HG03139 (cell line): ENCODE measurements around the gene ATP5MC3.
A peak's percentile ranks its signal among the peaks of the same experiment; 100 is the strongest.
"Not testable (repeated sequence)": the region's sequence is repeated elsewhere in the genome, so short reads cannot be mapped to it uniquely, and the experiment has no call there.

Source experiments
- ATAC-seq: cut with Tn5 transposase; IDR thresholded peaks from one replicate; pipeline ENCODE4 v1.9.1; 2021; ENCODE audit not compliant: unreplicated experiment

The ATP5MC3 gene

DNA sequence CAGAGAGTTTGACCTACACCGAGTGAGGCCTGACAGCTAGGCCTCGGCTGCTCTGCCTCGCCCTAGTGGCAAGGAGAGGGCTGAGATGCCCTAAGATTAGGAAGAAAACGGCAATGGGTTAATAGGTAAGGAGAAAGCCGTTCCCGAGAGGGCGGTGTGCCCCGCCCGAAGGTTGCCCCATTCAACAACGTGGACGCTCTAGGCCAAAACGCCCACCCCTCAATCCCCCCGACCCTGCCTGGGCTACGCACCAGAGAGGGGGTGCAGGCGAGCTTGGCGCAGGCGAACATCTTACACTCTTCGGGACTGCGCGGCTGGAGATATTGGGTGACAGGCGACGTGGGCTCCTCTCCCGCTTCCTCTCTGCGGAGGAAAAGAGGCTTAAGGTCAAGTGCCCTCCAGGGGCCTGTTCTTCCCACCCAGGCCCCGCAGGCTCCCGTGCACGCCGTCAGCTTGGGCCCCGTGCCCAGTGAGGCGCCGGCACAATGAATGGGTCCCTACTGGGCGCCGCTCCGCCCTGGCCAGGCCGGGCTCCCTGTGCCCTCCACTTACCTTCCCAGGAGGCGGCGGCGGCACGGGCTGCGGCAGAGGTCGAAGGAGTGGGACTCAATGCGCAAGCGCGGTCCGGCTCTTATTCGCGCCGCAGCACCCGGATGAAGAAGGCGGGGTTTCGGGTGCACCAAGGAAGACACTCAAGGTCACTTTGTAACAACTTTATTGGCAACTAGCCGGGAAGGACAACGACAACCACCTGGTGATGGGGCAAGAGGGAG, at the start of gene ATP5MC3:
Gene ATP5MC3 (minus strand): TSS at position 607 of the 773 bp plus-strand sequence. CDS start 317 bp downstream, at position 290.
- ATAC-seq: peak; percentile 90

DNA sequence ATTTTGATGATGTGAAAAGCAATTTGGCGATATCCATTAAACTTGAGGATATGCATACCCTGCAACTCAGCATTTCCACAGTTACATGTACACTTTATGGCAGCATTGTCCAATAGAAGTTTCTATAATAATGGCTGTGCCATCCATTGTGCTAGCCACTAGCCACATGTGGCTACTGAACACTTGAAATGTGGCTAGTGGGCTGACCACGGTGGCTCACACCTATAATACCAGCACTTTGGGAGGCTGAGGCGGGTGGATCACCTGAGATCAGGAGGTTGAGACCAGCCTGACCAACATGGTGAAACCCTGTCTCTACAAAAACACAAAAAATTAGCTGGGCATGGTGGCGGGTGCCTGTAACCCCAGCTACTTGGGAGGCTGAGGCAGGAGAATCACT, 47.1 kb upstream of the ATP5MC3 start:
- not testable (repeated sequence) for ATAC-seq

- no peak for ATAC-seq
These were observed 46.7 kb upstream of the ATP5MC3 start for GRCh38 chr2:175228179-175228578.

GRCh38 chr2:175227393-175227792, 45.9 kb upstream of the ATP5MC3 start:
- ATAC-seq: no peak

GRCh38 chr2:175220075-175220474, 38.6 kb upstream of the ATP5MC3 start:
- ATAC-seq: no peak

GRCh38 chr2:175218551-175218950, 37.0 kb upstream of the ATP5MC3 start:
- no peak for ATAC-seq

DNA sequence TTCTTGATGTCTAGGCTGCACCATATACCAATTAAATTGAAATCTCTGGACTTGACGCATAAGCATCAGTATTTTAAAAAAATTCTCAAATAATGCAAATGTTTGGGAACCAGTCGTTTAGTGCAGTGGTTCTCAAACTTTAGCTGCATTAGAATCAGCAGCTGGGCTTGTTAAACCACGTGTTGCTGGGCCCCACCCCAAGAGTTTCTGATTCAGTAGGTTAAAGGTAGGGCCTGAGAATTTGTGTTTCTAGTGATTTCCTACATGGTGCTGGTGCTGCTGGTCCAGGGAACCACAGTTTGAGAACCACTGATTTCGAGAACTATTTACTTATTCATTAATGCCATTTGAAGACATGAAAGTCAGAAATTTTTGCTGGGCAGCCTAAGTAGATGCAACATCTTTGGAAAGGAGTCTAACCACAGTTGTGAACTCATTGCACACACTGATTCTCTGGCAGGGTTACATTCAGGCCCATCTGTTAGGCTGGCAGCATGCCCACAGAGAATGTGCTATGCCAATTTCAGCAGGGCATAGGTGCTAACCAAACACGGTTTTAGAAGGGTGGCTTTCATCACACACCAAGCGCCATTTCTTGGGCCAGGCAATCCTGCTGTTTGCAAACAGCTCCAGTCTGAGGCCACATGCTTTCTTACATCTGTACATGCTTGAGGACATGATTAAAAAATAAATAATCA, 26.4 kb upstream of the ATP5MC3 start:
- no peak for ATAC-seq

GRCh38 chr2:175206866-175207265, 25.4 kb upstream of the ATP5MC3 start:
- no peak for ATAC-seq

DNA sequence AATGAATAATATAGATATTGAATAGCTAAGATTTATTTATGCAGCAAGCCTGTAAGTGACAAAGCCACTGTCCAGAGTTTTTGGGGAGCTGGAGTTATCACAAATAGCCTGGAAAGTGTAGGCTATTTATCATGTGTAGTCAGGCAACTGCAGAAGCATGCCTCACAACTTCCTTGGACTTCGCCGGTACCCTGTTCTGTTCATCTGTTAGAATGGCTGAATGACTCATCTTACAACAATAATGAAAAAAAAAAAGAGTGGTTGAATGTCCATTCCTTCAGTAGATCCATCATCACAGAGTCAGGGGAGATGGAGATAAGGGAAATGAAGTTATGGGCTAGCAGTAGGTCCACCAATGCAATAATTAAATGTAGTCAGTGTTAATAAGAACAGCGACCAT, 24.0 kb upstream of the ATP5MC3 start:
- ATAC-seq: no peak

- peak; percentile 67 for ATAC-seq
These were observed 22.3 kb upstream of the ATP5MC3 start for GRCh38 chr2:175203621-175204496.

DNA sequence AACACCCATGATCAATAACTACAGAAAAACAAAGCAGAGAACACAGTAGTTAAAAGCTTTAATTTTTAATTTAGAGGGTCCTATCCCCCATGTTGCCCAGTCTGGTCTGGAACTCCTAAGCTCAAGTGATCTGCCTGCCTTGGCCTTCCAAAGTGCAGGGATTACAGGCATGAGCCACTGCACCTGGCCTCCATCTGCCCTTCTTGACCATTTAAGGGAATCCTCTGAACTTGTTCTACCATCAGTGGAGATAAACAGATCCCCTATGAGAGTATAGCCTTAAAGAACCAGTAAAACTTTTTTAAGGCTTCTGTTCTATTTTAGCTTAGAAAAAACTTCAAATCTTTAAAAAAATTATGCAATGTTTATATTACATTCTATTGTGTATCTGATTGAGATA, 13.5 kb upstream of the ATP5MC3 start:
- ATAC-seq: no peak

DNA sequence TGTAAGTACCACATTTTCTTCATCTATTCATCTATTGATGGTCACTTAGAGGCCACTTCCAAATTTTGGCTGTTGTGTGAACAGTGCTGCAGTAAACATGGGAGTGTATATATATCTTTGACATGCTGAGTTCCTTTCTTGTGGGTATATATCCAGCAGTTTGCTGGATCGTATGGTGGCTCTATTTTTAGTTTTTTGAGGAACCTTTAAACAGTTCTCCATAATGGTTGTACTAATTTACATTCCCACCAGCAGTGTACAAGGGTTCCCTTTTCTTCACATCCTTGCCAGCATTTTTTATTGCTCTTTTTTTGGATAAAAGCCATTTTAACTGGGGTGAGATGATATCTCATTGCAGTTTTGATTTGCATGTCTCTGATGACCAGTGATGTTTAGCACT, 7.3 kb upstream of the ATP5MC3 start:
- ATAC-seq: no peak

GRCh38 chr2:175187378-175187777, 5.9 kb upstream of the ATP5MC3 start:
- peak; percentile 61 for ATAC-seq

DNA sequence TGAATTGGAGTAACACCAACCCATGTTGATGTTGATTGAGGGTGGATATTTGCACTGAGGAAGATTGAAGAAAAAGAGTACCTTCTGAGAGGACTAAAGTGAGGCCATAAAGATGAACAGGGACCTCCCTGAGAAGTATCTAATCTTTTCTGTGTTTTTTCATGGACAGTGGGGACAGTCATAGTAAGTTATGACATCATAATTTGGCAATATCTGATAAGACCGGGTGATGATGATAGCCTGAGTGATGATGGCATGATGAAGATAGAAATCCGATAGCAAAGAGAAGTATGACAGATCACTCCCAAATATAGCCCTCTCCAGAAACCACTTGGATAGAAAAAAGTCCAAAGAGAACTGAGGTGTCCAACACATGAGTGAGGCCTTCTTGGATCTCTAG, 2.2 kb upstream of the ATP5MC3 start:
- no peak for ATAC-seq

DNA sequence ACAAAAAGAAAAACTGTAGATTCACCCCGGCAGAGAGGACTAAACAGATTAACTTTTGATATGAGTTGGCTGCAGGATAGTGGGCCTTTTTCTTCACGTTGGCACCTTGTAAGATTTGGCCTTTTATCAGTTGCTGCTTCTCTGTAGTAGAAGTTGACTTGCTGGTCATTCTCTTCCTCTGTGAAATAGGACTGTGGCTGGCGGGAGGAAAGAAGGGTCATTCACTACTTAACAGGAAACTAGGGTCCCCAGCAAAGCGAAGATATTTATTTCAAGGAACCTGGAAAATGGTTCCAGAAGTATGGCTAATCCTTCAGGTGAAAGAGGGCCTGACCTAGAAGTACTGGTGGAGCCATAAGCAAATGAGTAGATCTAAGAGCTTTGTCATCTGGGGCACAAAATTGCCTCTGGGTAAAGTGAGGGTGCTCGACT, 383 bp upstream of the ATP5MC3 start:
- no peak for ATAC-seq

DNA sequence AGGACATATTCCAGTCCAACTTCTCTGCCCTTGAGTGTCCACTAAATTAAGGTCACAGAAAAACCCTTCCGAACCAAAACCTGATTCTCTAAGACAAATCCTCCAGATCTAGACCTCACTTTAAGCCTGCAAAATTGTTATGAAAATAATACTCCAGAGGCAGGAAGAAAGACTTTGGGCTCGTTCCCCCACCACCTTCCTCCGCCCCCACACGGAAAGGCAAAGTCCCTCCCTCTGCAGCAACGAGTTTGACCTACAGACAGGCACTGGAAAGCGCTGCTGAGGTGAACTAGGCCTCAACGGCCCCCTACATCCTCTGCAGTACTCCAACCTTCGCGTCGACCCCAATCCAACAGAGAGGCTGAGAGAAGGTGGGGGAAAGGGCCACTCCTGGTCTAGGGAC, 808 bp downstream of the ATP5MC3 start:
- ATAC-seq: peak; percentile 42

GRCh38 chr2:175176624-175177023, 4.9 kb downstream of the ATP5MC3 start:
- ATAC-seq: no peak

DNA sequence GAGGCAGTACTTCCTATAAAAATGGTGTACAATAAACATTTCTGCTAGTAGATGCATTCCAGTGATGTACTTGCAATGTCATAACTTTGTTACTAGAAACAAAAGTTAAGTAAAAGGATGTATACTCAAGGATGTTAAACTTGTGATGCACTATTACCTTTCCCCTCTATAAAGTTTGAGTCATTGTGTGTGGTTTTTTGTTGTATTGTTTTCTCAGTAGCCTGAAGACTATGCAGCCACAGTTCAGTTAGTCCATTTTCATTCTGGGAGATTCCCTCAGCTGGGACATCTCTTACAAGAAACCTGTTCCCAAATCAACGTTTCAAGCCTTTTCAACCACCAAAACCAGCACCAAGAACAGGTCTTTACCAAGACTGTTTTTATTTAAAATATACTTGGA, 5.6 kb downstream of the ATP5MC3 start:
- no peak for ATAC-seq

DNA sequence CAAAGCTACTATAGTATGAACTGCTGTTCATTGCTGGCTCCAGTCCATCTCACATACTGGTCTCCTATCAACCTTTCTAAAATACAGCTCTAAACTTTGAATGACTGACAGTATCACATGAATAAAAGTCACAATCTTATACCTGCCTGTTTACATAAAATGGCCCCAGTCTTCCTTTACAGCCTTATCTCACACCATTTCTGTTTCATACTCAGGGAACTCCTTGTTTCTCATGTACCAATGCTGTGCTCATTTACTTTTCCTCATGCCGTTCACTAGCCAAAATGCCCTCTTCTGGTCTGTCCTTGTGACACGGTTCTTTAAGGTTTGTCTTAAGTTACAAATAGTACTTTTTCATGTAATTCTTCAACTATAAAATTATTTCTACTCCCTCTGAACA, 6.2 kb downstream of the ATP5MC3 start:
- ATAC-seq: no peak

GRCh38 chr2:175170659-175171304, 10.7 kb downstream of the ATP5MC3 start:
- ATAC-seq: no peak

DNA sequence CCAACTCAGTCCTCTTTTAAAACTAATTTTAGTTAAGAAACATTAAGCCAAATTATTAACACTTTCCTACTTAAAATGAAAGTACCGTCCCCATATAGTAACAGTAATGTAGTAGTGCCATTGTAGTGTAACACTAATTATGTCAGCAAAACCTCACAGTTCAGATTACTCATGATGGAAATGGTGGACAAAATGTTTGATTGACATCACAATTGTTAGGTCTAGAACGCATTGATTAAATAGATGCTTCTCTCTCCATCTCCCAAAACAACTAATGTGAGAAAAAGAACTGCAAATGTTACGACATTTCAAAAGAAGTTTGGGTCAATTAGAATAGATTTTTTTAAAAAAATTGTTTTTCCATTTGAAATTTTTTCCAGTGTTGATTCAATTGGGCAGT, 12.3 kb downstream of the ATP5MC3 start:
- ATAC-seq: no peak
